Mucosa of descending colon (tissue), 3 donors: Measurements from ENCODE around the gene CAPN13. TPM values are rescaled to one million over a fixed set of nuclear protein-coding genes. Genes with fewer than 3 reads are reported as not detected.
A peak's percentile ranks its signal among the peaks of the same experiment; 100 is the strongest.

Experiments
- ATAC-seq: fragments of 200-7000 bp; cut with Tn5 transposase; one replicate; pipeline ENCODE4 v1.9.1; 2020; ENCODE audit warnings: mild to moderate bottlenecking, moderate library complexity
- DNase-seq, 3 donors: peaks; one replicate each; pipeline ENCODE4 v3.0.0-alpha.2; 2020
- H3K36me3 ChIP-seq: fragments of 200-600 bp; one replicate; pipeline ENCODE4 v1.8.0; 2021; ENCODE audit warnings: low read depth, mild to moderate bottlenecking
- H3K4me1 ChIP-seq: fragments of 200-600 bp; one replicate; pipeline ENCODE4 v1.8.0; 2021; ENCODE audit warnings: low read depth, mild to moderate bottlenecking
- H3K4me3 ChIP-seq: fragments of 200-600 bp; one replicate; pipeline ENCODE4 v1.8.0; 2021; ENCODE audit warnings: mild to moderate bottlenecking
- H3K9me3 ChIP-seq: fragments of 200-600 bp; one replicate; pipeline ENCODE4 v1.8.0; 2021; ENCODE audit warnings: mild to moderate bottlenecking
- CTCF ChIP-seq: fragments of 200-600 bp; IDR thresholded peaks from one replicate; pipeline ENCODE4 v1.8.0; 2022; ENCODE audit warnings: antibody characterized with exemption, mild to moderate bottlenecking
- intact Hi-C, 2 donors: fragments of 100-400 bp; cut with DNase I in 1 of 2; cut with micrococcal nuclease in 1 of 2; formaldehyde crosslinking; loops; one replicate each; pipeline versions ENCODE4 v1.11.0 to v1.11.1; 2022; cut with DNase I, micrococcal nuclease
- total RNA-seq, 3 donors: library from RNA; stranded (reverse); fragmentation: NEBNext Ultra II Directional in 2 of 3; extraction: Animal tissue kit (Norgen Biotek cat#: 25700) in 2 of 3; gene quantifications; one replicate each; pipeline versions ENCODE4 v1.2.1 to v1.2.4, GENCODE V29; 2021 to 2023
- donor health status: DM: no; HTN: no; CAD: no; lungs with moderate emphysema.
- donor health status: DM: no; HTN: no; CAD: no.
- donor health status: DM: no; HTN: yes; CAD: no.

Gene CAPN13
- total RNA-seq, 3 donors from 2014 or later, result 36.7 to 88.6 (median 61.9) TPM

- ATAC-seq, result no peak
- intact Hi-C loops, result loop anchor here in 1 of 2 donors (5.0 kb wide), 1 partner anchor 502 kb away; no protein-coding TSS in a partner anchor
- no peaks in the 10 kb centered on the region for H3K4me1 ChIP-seq
- peak in 1 of 3 donors; percentile 25 for DNase-seq
- TF ChIP-seq CTCF, result no peak
- H3K4me3 ChIP-seq, result no peak overlapping the region
- no peaks in the 10 kb centered on the region for H3K36me3 ChIP-seq
- H3K9me3 ChIP-seq, result no peaks in the 10 kb centered on the region
Observed at GRCh38 chr2:30709516-30709915, 97.7 kb downstream of the CAPN13 start.

- Histone ChIP-seq H3K4me1 (no peaks in the 10 kb centered on the region), H3K9me3 (no peaks in the 10 kb centered on the region), H3K4me3 (no peak overlapping the region), H3K36me3 (no peaks in the 10 kb centered on the region)
- TF ChIP-seq CTCF, result no peak
- ATAC-seq (no peak), DNase-seq (peak in 1 of 3 donors; percentile 32)
- intact Hi-C loops, result loop anchor here in 1 of 2 donors (5.0 kb wide), 1 partner anchor 501 kb away; no protein-coding TSS in a partner anchor
Observed at GRCh38 chr2:30708491-30709290, 98.6 kb downstream of the CAPN13 start.

GRCh38 chr2:30707304-30707903 is 99.8 kb downstream of the CAPN13 start:
- DNase-seq, result peak in 1 of 3 donors; percentile 23
- H3K36me3 ChIP-seq, result no peaks in the 10 kb centered on the region
- H3K4me1 ChIP-seq, result no peaks in the 10 kb centered on the region
- H3K4me3 ChIP-seq, result no peak overlapping the region
- intact Hi-C loops, result loop anchor here (2.0 to 5.0 kb wide), 2 partner anchors 499 to 500 kb away; no protein-coding TSS in a partner anchor
- no peak for ATAC-seq
- peaks cover 7% of the 10 kb centered on the region for H3K9me3 ChIP-seq
- no peak for TF ChIP-seq CTCF

GRCh38 chr2:30706534-30707303 is 100.5 kb downstream of the CAPN13 start:
- Histone ChIP-seq H3K36me3 (no peaks in the 10 kb centered on the region), H3K9me3 (peaks cover 14% of the 10 kb centered on the region), H3K4me3 (no peak overlapping the region), H3K4me1 (no peaks in the 10 kb centered on the region)
- peak; percentile 30 for TF ChIP-seq CTCF
- ATAC-seq (peak; percentile 73), DNase-seq (peak; percentile 62 to 82 (median 72))
- intact Hi-C loops, result loop anchor here (2.0 to 5.0 kb wide), 2 partner anchors 498 to 499 kb away; no protein-coding TSS in a partner anchor
